Measurements from ENCODE around the gene MRC2.
"Not testable (repeated sequence)": the region's sequence is repeated elsewhere in the genome, so short reads cannot be mapped to it uniquely, and the experiment has no call there.

The MRC2 gene, protein sequence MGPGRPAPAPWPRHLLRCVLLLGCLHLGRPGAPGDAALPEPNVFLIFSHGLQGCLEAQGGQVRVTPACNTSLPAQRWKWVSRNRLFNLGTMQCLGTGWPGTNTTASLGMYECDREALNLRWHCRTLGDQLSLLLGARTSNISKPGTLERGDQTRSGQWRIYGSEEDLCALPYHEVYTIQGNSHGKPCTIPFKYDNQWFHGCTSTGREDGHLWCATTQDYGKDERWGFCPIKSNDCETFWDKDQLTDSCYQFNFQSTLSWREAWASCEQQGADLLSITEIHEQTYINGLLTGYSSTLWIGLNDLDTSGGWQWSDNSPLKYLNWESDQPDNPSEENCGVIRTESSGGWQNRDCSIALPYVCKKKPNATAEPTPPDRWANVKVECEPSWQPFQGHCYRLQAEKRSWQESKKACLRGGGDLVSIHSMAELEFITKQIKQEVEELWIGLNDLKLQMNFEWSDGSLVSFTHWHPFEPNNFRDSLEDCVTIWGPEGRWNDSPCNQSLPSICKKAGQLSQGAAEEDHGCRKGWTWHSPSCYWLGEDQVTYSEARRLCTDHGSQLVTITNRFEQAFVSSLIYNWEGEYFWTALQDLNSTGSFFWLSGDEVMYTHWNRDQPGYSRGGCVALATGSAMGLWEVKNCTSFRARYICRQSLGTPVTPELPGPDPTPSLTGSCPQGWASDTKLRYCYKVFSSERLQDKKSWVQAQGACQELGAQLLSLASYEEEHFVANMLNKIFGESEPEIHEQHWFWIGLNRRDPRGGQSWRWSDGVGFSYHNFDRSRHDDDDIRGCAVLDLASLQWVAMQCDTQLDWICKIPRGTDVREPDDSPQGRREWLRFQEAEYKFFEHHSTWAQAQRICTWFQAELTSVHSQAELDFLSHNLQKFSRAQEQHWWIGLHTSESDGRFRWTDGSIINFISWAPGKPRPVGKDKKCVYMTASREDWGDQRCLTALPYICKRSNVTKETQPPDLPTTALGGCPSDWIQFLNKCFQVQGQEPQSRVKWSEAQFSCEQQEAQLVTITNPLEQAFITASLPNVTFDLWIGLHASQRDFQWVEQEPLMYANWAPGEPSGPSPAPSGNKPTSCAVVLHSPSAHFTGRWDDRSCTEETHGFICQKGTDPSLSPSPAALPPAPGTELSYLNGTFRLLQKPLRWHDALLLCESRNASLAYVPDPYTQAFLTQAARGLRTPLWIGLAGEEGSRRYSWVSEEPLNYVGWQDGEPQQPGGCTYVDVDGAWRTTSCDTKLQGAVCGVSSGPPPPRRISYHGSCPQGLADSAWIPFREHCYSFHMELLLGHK (N-terminal part only)

DNA sequence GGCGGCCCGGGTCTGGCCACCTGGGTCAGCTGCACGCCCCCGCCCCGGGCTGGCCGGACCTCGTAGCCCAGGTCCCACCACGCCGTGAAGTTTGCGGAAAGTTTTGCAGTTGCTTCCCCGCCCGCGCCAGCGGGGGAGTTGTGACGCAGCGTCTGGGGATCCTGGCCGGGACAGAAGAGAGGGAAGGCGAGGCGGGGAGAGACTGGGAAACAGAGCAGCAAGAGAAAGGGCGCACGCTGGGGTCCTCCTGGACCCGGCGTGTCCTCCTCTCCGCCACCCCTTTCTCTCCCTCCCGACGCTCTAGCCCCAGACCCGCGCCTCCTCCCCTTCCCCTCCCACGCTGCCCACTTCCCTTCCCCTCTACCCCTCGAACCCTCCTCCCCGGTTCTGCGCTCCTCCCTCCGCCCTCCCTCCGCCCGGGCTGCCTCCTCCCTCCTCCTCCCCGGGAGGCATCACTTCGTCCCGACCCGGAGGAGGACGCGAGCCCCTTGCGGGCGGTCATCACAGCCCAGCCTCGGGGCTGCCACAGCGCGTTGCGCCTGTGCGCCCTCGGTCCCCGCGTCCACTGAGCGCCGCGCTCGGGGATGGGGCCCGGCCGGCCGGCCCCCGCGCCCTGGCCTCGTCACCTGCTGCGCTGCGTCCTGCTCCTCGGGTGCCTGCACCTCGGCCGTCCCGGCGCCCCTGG, at the start of gene MRC2:
TSS of gene MRC2 (plus strand) at position 452 of the 685 bp plus-strand sequence. CDS start at position 585, 133 bp downstream.
- peak within 1 kb of the TSS; percentile 40 for H3K27ac ChIP-seq
- DNase-seq (ENCODE audit: low read depth, low spot score) = no peak

DNA sequence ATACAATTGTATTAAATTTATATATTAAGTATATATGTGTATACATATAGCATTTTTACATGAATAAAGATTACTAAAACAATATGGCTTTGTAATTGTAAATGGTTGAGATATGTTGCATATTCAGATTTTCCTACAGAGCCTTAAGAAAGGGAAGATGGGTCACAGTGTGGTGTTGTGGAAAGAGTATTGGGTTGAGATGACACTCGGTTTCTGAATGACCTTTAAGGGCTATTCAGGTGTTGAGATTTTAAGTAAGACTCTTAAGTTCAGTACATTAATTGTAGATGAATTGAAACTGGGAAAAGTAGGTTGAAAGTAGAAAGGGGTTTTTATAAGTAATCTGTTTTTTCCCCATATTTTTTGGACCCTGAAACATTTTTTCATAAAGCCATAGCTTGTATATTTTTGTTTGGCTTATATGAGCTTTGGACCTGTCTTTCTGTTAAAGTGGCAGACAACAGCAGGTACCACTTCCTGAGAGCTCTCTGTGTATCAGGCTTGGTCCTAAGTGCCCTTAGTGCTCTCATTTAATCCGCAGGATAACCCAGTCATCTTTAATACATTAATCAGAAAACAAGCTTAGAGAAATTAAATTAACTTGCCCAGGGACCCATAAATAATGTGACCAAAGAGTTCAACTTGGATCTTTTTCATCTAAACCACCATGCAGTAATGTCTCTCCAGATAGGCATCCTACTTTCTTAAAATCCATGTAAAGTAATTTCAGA, 48.5 kb upstream of the MRC2 start:
- no peak for DNase-seq (ENCODE audit: low read depth, low spot score)
- H3K27ac ChIP-seq = no peak overlapping the region

DNA sequence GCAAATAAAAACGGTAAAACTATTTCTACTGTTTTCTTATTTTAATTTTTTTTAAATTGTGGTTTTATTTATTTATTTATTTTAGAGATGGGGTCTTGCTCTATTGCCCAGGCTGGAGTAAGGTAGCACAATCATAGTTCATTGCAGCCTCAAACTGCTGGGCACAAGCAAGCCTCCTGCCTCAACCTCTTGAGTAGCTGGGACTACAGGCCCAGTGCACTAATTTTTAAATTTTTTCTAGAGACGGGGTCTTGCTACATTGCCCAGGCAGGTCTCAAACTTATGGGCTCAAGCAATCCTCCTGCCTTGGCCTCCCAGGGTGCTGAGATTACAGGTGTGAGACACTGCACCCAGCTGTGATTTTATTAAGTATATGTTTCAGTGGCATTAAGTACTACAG, 46.5 kb upstream of the MRC2 start:
- DNase-seq (ENCODE audit: low read depth, low spot score) = no peak
- H3K27ac ChIP-seq = no peak overlapping the region

DNA sequence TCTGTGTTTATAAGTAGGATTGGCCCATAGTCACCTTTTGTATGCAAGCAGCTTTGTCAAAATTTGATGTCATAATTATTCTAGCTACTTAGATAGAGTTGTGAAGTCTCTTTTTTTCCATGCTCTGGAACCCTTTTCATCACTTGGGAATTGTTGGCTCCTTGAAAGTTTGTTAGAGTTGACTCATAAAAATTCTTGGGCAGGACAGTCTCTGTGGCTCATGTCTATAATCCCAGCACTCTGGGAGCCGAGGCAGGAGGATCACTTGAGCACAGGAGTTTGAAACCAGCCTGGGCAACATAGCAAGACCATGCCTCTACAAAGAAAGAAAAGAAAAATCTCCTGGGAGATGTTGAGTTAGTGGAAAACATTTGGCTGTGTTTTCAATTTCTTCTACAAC, 45.7 kb upstream of the MRC2 start:
- DNase-seq (ENCODE audit: low read depth, low spot score) = no peak
- H3K27ac ChIP-seq = no peak overlapping the region

DNA sequence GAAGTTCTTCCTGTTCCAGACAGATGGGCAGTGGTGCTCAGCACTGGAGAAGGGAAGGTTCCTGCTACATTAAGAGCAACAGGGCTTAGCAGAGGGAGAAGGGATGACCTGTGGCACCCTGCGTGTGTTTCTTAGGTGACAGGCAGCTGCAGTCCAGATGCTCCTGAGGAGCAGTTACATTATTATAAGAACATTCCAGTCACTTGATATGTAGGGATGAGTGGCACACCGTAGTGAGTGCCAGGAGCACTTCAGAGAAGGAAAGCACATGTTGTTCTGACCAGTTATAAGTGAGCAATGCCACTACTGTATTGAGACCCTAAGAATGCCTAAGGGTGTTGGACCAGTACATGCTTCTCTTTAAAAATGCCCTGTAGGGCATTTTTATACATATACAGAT, 39.9 kb upstream of the MRC2 start:
- H3K27ac ChIP-seq = no peak overlapping the region
- no peak for DNase-seq (ENCODE audit: low read depth, low spot score)

DNA sequence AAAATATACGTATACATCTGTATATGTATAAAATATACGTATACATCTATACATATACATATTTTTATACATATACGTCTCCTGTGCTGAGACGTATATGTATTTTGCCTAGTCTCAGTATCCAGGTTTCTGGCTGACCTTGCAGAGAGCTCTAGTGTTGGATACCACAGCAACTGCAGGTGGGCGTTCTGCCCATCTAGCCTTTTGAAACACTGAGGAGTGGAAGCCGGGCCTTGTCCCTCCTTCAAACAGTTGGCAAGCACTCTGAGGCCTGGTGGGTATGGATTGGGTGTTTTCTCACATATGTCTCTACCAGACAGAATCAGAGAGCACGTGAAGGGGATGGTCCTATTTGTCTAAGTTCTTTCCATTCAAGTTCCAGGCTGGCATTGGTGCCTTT, 39.4 kb upstream of the MRC2 start:
- DNase-seq (ENCODE audit: low read depth, low spot score) = no peak
- H3K27ac ChIP-seq = no peak overlapping the region

DNA sequence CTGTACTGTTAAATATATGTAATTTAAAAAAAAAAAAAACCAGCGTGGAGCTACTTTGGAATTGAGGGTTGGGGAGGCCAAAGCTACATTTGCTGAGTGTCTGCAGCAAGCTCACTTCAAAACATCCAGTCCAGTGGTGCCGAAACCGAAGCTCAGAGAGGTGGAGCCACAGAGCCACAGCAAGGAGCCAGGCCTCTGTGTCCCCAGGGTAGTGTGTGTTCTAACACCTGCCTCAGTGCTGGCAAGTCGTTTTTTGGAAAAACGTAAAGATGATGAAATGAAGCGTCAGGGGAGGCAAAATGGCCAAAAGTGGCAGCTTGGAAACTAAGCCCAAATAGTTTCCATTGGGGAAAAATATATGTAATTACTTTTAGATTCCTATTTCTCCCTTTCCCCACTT, 36.1 kb upstream of the MRC2 start:
- no peak overlapping the region for H3K27ac ChIP-seq
- no peak for DNase-seq (ENCODE audit: low read depth, low spot score)

DNA sequence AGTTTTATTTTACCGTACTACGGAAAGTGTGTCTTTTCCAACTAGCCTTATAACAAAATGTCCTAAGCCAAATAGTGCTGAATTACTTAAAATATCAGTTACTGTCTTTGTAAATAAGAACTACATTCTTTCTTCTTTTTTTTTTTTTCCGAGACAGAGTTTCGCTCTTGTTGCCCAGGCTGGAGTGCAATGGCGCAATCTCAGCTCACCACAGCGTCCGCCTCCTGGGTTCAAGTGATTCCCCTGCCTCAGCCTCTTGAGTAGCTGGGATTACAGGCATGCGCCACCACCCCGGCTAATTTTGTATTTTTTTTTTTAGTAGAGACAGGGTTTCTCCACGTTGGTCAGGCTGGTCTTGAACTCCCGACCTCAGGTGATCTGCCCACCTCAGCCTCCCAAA, 35.6 kb upstream of the MRC2 start:
- not testable (repeated sequence) for DNase-seq (ENCODE audit: low read depth, low spot score); H3K27ac ChIP-seq

DNA sequence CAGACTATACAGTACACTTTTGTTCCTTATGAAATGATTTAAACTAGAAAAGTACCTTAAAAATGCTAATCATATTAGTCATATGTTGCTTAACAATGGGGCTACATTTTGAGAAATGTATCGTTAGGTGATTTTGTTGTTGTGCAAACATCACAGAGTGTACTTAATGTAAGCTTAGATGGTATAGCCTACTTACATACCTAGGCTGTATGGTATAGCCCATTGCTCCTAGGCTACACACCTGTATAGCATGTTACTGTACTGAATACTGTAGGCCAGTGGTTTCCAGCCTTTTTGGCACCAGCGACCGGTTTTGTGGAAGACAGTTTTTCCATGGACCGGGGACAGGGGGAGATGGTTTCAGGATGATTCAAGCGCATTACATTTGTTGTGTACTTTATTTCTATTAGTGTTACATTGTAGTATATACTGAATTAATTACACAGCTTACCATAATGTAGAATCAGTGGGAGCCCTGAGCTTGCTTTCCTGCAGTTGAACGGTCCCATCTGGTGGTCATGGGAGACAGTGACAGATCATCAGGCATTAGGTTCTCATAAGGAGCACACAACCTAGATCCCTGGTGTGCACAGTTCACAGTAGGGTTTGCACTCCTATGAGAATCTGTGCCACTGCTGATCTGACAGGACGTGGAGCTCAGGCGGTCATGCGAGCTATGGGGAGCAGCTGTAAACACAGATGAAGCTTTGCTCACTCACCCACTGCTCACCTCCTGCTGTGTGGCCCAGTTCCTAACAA, 35.0 kb upstream of the MRC2 start:
- H3K27ac ChIP-seq = no peak overlapping the region
- no peak for DNase-seq (ENCODE audit: low read depth, low spot score)

DNA sequence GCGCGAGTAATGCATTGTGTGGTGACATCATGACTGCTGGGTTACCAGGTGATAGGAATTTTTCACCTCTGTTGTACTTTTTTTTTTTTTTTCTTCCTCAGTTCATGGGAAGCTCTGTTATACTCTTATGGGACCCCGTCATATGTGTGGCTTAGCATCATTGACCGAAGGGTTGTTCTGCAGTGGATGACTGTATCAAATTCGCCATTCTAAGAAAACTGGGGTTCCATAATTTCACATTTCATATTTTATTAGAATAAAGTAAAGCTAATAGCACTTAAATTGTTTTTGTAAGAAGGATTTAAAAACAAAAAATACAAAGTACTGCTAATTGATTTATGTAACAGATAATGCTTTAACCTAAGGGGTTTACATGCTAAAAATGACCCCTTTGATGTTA, 32.0 kb upstream of the MRC2 start:
- H3K27ac ChIP-seq = no peak overlapping the region
- no peak for DNase-seq (ENCODE audit: low read depth, low spot score)

DNA sequence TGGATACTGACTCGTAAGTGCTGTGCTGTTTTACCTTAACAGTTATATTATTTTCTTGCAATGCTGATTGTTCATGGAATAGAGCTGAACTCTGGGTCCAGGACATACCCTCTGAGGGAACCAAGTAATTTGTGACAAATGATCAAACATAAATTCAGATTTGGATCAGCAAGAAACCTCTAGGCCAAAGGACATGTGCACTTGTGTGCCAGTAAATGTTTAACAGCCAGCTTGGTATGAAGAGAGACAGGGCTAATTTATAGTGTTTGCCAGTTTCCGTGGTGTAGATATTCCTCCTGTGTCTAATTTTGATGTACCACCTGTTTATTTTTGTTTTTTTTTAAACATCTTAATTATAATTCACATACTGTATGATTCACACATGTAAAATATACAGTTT, 30.8 kb upstream of the MRC2 start:
- DNase-seq (ENCODE audit: low read depth, low spot score) = no peak
- H3K27ac ChIP-seq = no peak overlapping the region

DNA sequence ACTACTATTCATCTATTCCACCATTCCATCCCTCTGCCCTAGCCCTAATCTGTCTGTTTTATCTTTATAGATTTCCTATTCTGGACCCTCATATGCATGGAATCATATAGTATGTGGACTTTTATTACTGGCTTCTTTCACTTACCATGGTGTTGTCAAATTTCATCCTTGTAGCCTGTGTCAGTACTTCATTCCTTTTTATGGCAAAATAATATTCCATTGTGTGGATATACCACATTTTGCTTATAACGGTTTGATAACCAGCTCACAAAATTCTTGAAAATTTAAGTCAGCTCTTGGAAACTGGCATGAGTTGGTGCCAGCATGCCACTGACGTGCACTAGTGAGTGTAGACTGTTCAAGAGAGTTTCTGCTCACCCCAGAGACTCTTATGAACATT, 30.3 kb upstream of the MRC2 start:
- no peak for DNase-seq (ENCODE audit: low read depth, low spot score)
- H3K27ac ChIP-seq = no peak overlapping the region

DNA sequence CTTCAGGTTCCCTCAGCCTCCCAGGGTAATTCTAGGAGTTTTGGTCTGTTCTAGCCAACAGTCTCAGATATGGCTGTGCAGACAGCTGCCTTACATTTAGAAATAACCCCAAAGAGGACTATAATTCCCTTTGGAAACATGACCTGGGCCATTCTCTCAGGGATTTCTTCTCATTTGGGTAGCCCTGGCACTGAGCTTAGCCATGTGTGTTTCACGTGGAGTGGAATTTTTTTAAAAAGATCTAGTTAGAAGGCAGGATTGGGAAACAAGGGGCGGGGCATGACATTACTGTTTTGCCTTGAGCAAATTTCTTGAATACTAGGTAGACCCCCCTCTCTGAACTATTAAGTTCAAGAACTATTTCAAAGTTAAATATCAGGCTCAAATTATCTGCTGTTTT, 29.6 kb upstream of the MRC2 start:
- H3K27ac ChIP-seq = no peak overlapping the region
- no peak for DNase-seq (ENCODE audit: low read depth, low spot score)

DNA sequence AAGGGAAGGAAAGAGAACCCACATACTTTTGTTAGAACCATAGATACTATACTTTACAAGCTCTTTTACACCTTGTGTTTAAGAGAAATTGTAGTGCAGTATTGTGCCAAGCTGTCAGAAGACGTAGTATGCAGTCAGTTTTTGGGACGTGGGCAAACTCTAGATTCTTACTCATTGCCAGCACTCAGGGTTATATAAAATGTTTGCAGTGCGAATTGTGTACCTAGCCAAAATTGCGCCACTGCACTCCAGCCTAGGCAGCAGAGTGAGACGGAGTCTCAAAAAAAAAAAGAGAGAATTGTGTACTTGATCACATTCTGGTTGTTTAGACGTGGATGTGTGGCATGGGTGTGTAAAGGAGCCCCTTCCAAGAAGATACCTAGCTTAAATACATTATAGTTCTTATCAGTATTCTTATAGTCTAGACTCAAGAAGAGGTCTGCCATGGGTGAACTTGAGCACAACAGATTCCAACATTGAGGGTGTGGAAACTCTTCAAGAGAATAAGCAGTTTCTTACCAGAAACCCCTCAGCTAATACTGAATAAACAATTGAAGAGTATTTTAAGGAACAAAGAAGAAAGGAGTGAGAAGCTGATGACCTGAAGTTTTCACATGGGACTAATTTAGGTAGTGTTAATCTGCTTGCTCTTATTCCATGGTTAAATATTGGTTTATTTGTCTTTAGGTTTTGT, 27.4 kb upstream of the MRC2 start:
- no peak overlapping the region for H3K27ac ChIP-seq
- DNase-seq (ENCODE audit: low read depth, low spot score) = no peak

DNA sequence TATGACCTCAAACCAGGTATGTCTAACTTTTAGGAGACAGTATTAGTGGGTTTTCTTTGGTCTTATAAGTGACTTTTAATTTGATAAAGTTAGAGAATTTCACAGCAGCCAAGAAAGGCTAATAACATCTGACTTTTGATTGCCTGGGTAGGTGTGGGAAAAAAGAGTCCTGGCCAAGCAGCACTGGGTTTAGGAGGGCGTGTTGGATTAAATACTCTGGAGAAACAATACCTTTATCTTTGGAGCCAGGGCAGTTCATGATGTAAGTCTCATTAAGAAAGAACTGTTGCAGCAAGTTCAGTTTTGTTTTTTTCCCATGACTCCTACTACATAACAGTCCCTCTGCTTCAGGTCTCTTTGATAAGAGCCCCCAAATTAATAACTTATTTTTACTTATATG, 26.7 kb upstream of the MRC2 start:
- no peak for DNase-seq (ENCODE audit: low read depth, low spot score)
- no peak overlapping the region for H3K27ac ChIP-seq

DNA sequence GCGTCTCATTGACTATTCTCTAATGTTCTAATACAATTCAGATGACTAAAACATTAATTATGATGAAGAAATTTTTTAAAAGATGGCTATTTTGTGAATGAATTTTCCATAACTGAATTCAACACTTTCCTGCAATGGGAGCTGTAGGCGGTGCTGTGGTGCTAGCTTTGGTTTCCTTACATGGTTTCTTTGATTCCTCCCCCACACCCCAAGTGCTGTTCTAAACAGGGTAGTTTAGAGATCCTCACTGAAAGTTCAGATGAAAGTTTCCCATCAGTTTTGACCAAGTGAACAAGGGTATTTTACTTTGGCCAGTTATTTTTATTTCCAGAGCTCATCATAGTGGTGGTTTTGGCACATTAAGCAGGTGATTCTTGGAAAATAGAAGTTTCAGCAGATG, 26.0 kb upstream of the MRC2 start:
- no peak overlapping the region for H3K27ac ChIP-seq
- DNase-seq (ENCODE audit: low read depth, low spot score) = no peak

DNA sequence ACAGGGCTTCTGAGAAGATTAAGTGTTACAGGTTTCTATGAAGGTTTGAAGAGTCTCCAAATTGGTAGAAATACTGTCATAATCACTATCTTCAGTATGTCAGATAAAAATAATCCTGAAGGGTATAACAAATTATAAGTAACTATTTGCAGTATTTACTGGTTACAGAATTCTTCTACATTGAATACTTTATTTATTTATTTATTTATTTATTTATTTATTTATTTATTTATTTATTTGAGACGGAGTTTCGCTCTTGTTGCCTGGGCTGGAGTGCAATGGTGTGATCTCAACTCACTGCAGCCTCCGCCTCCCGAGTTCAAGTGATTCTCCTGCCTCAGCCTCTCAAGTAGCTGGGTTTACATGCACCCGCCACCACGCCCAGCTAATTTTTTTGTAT, 23.7 kb upstream of the MRC2 start:
- not testable (repeated sequence) for DNase-seq (ENCODE audit: low read depth, low spot score); H3K27ac ChIP-seq

DNA sequence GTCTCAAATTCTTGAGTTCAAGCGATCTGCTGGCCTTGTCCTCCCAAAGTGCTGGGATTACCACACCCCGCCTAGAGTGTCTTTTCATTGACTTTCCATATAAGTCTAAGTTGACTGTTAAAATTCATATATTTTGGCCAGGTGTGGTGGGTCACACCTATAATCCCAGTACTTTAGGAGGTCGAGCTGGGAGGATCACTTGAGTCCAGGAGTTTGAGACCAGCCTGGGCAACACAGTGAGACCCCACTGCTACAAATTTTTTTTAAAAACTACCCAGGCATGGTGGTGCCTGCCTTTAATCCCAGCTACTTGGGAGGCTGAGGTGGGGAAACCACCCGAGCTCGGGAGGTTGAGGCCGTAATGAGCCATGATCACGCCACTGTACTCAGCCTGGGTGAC, 21.9 kb upstream of the MRC2 start:
- no peak for DNase-seq (ENCODE audit: low read depth, low spot score)
- no peak overlapping the region for H3K27ac ChIP-seq

All from epithelial cell of prostate (primary cell).